Measurements from ENCODE around the gene ACTL7A.
"Not testable (repeated sequence)": the region's sequence is repeated elsewhere in the genome, so short reads cannot be mapped to it uniquely, and the experiment has no call there.

ACTL7A gene

GRCh38 chr9:108882052-108882888, 20.2 kb downstream of the ACTL7A start:
- DNase-seq = no peak

- DNase-seq = no peak
Observed at GRCh38 chr9:108883085-108883484, 21.0 kb downstream of the ACTL7A start.

GRCh38 chr9:108884701-108885100, 22.6 kb downstream of the ACTL7A start:
- no peak for DNase-seq

- no peak for DNase-seq
Observed at GRCh38 chr9:108885643-108886348, 23.7 kb downstream of the ACTL7A start.

- DNase-seq = not testable (repeated sequence)
Observed at GRCh38 chr9:108886594-108887271, 24.7 kb downstream of the ACTL7A start.

GRCh38 chr9:108889649-108890067, 27.6 kb downstream of the ACTL7A start:
- no peak for DNase-seq

- DNase-seq = no peak
Observed at GRCh38 chr9:108894225-108894997, 32.3 kb downstream of the ACTL7A start.

- DNase-seq = no peak
Observed at GRCh38 chr9:108897324-108898096, 35.4 kb downstream of the ACTL7A start.

GRCh38 chr9:108899023-108899695, 37.1 kb downstream of the ACTL7A start:
- DNase-seq = not testable (repeated sequence)

GRCh38 chr9:108900176-108900575, 38.1 kb downstream of the ACTL7A start:
- DNase-seq = no peak

GRCh38 chr9:108903420-108904103, 41.5 kb downstream of the ACTL7A start:
- no peak for DNase-seq

- DNase-seq = no peak
Observed at GRCh38 chr9:108904161-108904560, 42.1 kb downstream of the ACTL7A start.

GRCh38 chr9:108905494-108905893, 43.4 kb downstream of the ACTL7A start:
- no peak for DNase-seq

GRCh38 chr9:108910402-108910801, 48.3 kb downstream of the ACTL7A start:
- no peak for DNase-seq

GRCh38 chr9:108910914-108911313, 48.8 kb downstream of the ACTL7A start:
- DNase-seq = no peak

GRCh38 chr9:108911820-108912219, 49.8 kb downstream of the ACTL7A start:
- no peak for DNase-seq

Data from T1000 (cell line).